WTC11 (cell line): ENCODE results near the gene VAC14. TPM values are rescaled to one million over a fixed set of nuclear protein-coding genes. Genes with fewer than 3 reads are reported as not detected.
A peak's percentile ranks its signal among the peaks of the same experiment; 100 is the strongest.

ENCODE experiments used
- ATAC-seq: fragments of 200-7000 bp; cut with Tn5 transposase; 2 replicates; pipeline ENCODE4 v1.10.0; 2021; ENCODE audit warnings: mild to moderate bottlenecking, moderate library complexity
- CTCF ChIA-PET: fragments of 300-600 bp; sonication (Branson Sonifier 250); formaldehyde crosslinking; loops from one replicate; lab custom pipeline; 2021; ENCODE audit warnings: antibody characterized with exemption; lab: Charles Lee
- POLR2A ChIA-PET: fragments of 350-600 bp; sonication (Branson Sonifier 250); formaldehyde crosslinking; loops from one replicate; lab custom pipeline; 2021; ENCODE audit warnings: antibody characterized with exemption; lab: Charles Lee
- DNase-seq: peaks from one replicate; pipeline ENCODE4 v3.0.0; 2021; ENCODE audit warnings: low spot score
- H3K27ac Mint-ChIP-seq: 2 replicates; pipeline ENCODE4 v1.8.0; 2021; ENCODE audit warnings: mixed read lengths
- H3K27me3 Mint-ChIP-seq: 2 replicates; pipeline ENCODE4 v1.8.0; 2021; ENCODE audit warnings: low read depth, mild to moderate bottlenecking, moderate library complexity, mixed read lengths
- H3K36me3 Mint-ChIP-seq: 2 replicates; pipeline ENCODE4 v1.8.0; 2021; ENCODE audit warnings: mixed read lengths
- H3K4me1 Mint-ChIP-seq: 2 replicates; pipeline ENCODE4 v1.8.0; 2022; ENCODE audit warnings: mixed read lengths
- H3K4me3 Mint-ChIP-seq: 2 replicates; pipeline ENCODE4 v1.8.0; 2021; ENCODE audit warnings: mild to moderate bottlenecking, moderate library complexity, mixed read lengths
- H3K9me3 Mint-ChIP-seq: 2 replicates; pipeline ENCODE4 v1.8.0; 2021; ENCODE audit warnings: mixed read lengths
- CREB1 ChIP-seq: sonication (generic); formaldehyde crosslinking; IDR thresholded peaks from 2 replicates; pipeline ENCODE4 v1.8.0; 2023; ENCODE audit warnings: mild to moderate bottlenecking, missing genetic modification reagents
- EMX1 ChIP-seq: fragments of 250-450 bp; sonication (Bioruptor Pico); IDR thresholded peaks from 2 replicates; pipeline ENCODE4 v1.8.0; 2021; ENCODE audit warnings: mild to moderate bottlenecking
- JAZF1 ChIP-seq: fragments of 250-450 bp; sonication (Bioruptor Pico); IDR thresholded peaks from 2 replicates; pipeline ENCODE4 v1.9.0; 2021; ENCODE audit warnings: moderate library complexity, mild to moderate bottlenecking, inconsistent platforms
- MXD4 ChIP-seq: fragments of 250-450 bp; sonication (Bioruptor Pico); IDR thresholded peaks from 2 replicates; pipeline ENCODE4 v1.8.0; 2021; ENCODE audit warnings: mild to moderate bottlenecking, moderate library complexity, borderline replicate concordance
- MYBL2 ChIP-seq: sonication (generic); formaldehyde crosslinking; IDR thresholded peaks from 2 replicates; pipeline ENCODE4 v1.8.1; 2023; ENCODE audit warnings: mild to moderate bottlenecking, moderate library complexity, missing genetic modification reagents
- NFATC4 ChIP-seq: fragments of 250-450 bp; sonication (Bioruptor Pico); IDR thresholded peaks from 2 replicates; pipeline ENCODE4 v1.9.0; 2021; ENCODE audit warnings: mild to moderate bottlenecking
- TP53 ChIP-seq: sonication (generic); formaldehyde crosslinking; IDR thresholded peaks from 2 replicates; pipeline ENCODE4 v1.8.1; 2023; ENCODE audit warnings: mild to moderate bottlenecking, missing genetic modification reagents
- ZNF121 ChIP-seq: sonication (generic); formaldehyde crosslinking; IDR thresholded peaks from 2 replicates; pipeline ENCODE4 v1.8.0; 2023; ENCODE audit warnings: missing genetic modification reagents
- total RNA-seq: library from RNA; stranded (reverse); gene quantifications from 3 replicates; pipeline ENCODE4 v1.2.3, GENCODE V29; 2021
- TF ChIP-seq, protein P1 (sequence below): fragments of 250-450 bp; sonication (Bioruptor Pico); IDR thresholded peaks from 2 replicates; pipeline ENCODE4 v1.9.0; 2021; ENCODE audit warnings: mild to moderate bottlenecking, borderline replicate concordance
- TF ChIP-seq, protein P2 (sequence below): sonication (generic); formaldehyde crosslinking; IDR thresholded peaks from 2 replicates; pipeline ENCODE4 v1.8.0; 2023; ENCODE audit warnings: mild to moderate bottlenecking, missing genetic modification reagents
- TF ChIP-seq, protein P3 (sequence below): fragments of 250-450 bp; sonication (Bioruptor Pico); IDR thresholded peaks from 2 replicates; pipeline ENCODE4 v2.1.2; 2022; ENCODE audit warnings: mild to moderate bottlenecking, moderate library complexity
- TF ChIP-seq, protein P4 (sequence below): sonication (generic); formaldehyde crosslinking; IDR thresholded peaks from 2 replicates; pipeline ENCODE4 v1.8.1; 2022; ENCODE audit warnings: mild to moderate bottlenecking, missing genetic modification reagents, moderate library complexity, borderline replicate concordance
- TF ChIP-seq, protein P5 (sequence below): fragments of 250-450 bp; sonication (Bioruptor Pico); IDR thresholded peaks from 2 replicates; pipeline ENCODE4 v1.8.0; 2021; ENCODE audit warnings: mild to moderate bottlenecking

Gene VAC14
- total RNA-seq, 1 experiment from 2014 or later = 60.1 TPM

DNA sequence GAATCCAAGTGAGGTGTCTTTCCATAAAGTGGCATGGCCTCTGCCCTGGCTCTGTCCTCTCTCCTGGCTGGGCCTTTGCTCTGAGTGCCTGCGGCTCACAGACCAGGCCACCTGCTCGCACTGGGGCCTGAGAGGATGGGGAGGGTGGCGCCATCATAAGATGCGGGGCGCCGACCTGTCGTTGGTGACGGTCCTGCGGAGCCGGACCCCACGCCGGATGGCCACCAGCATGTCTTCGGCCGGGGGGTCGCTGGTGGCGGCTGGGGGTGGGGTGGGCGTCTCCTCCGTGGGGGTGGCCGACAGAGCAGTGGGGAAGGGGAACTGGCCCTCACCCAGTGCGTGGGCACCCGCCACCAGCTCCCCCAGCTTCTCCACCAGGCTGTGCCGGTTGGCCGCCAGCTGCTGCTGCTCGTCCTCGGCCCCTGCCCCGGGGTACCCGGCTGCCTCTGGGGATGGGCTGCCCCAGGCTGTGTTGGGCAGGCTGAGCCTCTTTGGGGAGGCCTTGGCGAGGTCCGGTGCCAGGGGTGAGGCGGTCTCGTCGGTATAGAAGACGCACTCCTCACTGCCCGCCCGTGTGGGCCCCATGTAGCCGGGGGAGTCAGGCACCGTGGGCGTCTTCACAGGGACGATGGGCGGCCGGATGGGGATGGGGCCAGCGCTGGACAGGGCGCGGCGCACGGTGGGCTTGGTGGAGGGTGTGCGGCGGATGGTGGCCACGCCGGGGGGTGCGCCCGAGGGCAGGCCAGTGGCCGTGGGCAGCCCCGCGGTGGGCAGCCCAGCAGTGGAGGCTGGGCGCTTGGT, 137.2 kb downstream of the VAC14 start:
- ATAC-seq = no peak
- Mint-ChIP-seq H3K9me3 (peaks cover 7% of the 10 kb centered on the region), H3K27ac (no peak overlapping the region), H3K4me1 (peaks cover 13% of the 10 kb centered on the region), H3K27me3 (no peaks in the 10 kb centered on the region), H3K36me3 (peaks cover 24% of the 10 kb centered on the region), H3K4me3 (no peak overlapping the region)
- DNase-seq = no peak
- TF ChIP-seq, protein P1, sequence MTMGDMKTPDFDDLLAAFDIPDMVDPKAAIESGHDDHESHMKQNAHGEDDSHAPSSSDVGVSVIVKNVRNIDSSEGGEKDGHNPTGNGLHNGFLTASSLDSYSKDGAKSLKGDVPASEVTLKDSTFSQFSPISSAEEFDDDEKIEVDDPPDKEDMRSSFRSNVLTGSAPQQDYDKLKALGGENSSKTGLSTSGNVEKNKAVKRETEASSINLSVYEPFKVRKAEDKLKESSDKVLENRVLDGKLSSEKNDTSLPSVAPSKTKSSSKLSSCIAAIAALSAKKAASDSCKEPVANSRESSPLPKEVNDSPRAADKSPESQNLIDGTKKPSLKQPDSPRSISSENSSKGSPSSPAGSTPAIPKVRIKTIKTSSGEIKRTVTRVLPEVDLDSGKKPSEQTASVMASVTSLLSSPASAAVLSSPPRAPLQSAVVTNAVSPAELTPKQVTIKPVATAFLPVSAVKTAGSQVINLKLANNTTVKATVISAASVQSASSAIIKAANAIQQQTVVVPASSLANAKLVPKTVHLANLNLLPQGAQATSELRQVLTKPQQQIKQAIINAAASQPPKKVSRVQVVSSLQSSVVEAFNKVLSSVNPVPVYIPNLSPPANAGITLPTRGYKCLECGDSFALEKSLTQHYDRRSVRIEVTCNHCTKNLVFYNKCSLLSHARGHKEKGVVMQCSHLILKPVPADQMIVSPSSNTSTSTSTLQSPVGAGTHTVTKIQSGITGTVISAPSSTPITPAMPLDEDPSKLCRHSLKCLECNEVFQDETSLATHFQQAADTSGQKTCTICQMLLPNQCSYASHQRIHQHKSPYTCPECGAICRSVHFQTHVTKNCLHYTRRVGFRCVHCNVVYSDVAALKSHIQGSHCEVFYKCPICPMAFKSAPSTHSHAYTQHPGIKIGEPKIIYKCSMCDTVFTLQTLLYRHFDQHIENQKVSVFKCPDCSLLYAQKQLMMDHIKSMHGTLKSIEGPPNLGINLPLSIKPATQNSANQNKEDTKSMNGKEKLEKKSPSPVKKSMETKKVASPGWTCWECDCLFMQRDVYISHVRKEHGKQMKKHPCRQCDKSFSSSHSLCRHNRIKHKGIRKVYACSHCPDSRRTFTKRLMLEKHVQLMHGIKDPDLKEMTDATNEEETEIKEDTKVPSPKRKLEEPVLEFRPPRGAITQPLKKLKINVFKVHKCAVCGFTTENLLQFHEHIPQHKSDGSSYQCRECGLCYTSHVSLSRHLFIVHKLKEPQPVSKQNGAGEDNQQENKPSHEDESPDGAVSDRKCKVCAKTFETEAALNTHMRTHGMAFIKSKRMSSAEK (CRISPR knock-in tag) = no peak
- TF ChIP-seq EMX1 (CRISPR knock-in tag) = no peak
- 0 out of 2 replicates have a peak, but pooled peaks have one; percentile 48 for TF ChIP-seq ZNF121 (CRISPR knock-in tag)
- TF ChIP-seq MXD4 (CRISPR knock-in tag) = no peak
- POLR2A ChIA-PET = no interaction called here
- CTCF ChIA-PET = interaction anchor here (1.0 kb wide), 1 partner anchor 16 kb away, joined by 3 read pairs; no protein-coding TSS in a partner anchor

DNA sequence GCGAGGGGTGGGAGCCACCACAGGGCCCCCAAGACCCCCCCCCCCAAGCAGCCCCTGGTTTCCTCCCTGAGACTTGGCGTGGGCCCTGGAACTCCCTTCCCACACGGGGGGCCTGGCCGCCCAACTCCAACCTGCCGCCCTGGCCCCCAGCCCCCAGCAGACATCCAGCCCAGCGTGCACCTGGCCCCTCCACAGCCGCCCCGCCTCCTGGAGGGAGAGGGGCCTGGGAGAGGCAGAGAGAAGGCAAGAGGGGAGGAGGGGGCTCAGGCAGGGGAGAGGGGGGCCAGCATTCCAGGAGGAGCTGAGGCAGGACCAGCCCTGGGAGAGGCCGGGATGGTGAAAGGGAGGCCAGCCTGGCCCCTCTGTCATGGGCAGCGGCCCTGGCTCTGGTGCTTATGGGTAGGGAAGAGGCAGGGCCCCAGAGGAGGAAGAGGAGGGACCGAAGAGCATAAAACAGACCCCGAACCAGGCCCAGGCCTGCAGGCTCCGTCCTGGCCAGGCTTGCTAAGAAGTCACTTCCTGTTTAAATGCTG, 137.9 kb downstream of the VAC14 start:
- TF ChIP-seq, protein P2, sequence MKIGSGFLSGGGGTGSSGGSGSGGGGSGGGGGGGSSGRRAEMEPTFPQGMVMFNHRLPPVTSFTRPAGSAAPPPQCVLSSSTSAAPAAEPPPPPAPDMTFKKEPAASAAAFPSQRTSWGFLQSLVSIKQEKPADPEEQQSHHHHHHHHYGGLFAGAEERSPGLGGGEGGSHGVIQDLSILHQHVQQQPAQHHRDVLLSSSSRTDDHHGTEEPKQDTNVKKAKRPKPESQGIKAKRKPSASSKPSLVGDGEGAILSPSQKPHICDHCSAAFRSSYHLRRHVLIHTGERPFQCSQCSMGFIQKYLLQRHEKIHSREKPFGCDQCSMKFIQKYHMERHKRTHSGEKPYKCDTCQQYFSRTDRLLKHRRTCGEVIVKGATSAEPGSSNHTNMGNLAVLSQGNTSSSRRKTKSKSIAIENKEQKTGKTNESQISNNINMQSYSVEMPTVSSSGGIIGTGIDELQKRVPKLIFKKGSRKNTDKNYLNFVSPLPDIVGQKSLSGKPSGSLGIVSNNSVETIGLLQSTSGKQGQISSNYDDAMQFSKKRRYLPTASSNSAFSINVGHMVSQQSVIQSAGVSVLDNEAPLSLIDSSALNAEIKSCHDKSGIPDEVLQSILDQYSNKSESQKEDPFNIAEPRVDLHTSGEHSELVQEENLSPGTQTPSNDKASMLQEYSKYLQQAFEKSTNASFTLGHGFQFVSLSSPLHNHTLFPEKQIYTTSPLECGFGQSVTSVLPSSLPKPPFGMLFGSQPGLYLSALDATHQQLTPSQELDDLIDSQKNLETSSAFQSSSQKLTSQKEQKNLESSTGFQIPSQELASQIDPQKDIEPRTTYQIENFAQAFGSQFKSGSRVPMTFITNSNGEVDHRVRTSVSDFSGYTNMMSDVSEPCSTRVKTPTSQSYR (CRISPR knock-in tag) = no peak
- TF ChIP-seq JAZF1 (CRISPR knock-in tag) (no peak), TP53 (CRISPR knock-in tag) (no peak), NFATC4 (CRISPR knock-in tag) (no peak), CREB1 (no peak), MYBL2 (CRISPR knock-in tag) (no peak)
- TF ChIP-seq, protein P3, sequence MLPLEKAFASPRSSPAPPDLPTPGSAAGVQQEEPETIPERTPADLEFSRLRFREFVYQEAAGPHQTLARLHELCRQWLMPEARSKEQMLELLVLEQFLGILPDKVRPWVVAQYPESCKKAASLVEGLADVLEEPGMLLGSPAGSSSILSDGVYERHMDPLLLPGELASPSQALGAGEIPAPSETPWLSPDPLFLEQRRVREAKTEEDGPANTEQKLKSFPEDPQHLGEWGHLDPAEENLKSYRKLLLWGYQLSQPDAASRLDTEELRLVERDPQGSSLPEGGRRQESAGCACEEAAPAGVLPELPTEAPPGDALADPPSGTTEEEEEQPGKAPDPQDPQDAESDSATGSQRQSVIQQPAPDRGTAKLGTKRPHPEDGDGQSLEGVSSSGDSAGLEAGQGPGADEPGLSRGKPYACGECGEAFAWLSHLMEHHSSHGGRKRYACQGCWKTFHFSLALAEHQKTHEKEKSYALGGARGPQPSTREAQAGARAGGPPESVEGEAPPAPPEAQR = no peak
- TF ChIP-seq, protein P4, sequence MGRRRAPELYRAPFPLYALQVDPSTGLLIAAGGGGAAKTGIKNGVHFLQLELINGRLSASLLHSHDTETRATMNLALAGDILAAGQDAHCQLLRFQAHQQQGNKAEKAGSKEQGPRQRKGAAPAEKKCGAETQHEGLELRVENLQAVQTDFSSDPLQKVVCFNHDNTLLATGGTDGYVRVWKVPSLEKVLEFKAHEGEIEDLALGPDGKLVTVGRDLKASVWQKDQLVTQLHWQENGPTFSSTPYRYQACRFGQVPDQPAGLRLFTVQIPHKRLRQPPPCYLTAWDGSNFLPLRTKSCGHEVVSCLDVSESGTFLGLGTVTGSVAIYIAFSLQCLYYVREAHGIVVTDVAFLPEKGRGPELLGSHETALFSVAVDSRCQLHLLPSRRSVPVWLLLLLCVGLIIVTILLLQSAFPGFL (CRISPR knock-in tag) = no peak
- TF ChIP-seq, protein P5, sequence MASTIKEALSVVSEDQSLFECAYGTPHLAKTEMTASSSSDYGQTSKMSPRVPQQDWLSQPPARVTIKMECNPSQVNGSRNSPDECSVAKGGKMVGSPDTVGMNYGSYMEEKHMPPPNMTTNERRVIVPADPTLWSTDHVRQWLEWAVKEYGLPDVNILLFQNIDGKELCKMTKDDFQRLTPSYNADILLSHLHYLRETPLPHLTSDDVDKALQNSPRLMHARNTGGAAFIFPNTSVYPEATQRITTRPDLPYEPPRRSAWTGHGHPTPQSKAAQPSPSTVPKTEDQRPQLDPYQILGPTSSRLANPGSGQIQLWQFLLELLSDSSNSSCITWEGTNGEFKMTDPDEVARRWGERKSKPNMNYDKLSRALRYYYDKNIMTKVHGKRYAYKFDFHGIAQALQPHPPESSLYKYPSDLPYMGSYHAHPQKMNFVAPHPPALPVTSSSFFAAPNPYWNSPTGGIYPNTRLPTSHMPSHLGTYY (CRISPR knock-in tag) = no peak
- no peaks in the 10 kb centered on the region for H3K27me3 Mint-ChIP-seq
- H3K4me3 Mint-ChIP-seq = no peak overlapping the region
- DNase-seq (no peak), ATAC-seq (no peak)
- peaks cover 4% of the 10 kb centered on the region for H3K9me3 Mint-ChIP-seq
- ChIA-PET POLR2A (no interaction called here), CTCF (interaction anchor here (1.0 to 1.7 kb wide), 2 partner anchors 17 to 108 kb away, joined by 3 to 4 read pairs; no protein-coding TSS in a partner anchor)
- peaks cover 13% of the 10 kb centered on the region for H3K4me1 Mint-ChIP-seq
- H3K27ac Mint-ChIP-seq = no peak overlapping the region
- H3K36me3 Mint-ChIP-seq = peaks cover 19% of the 10 kb centered on the region
